ENCODE measurements around the gene MICA. TPM values are rescaled to one million over a fixed set of nuclear protein-coding genes. Genes with fewer than 3 reads are reported as not detected.

Gene MICA
- total and polyA plus RNA-seq, 9 of the 15 experiments (the other 6 are each of a cell fraction or from before 2014, with no cell fraction given) = 11.8 to 24.6 (median 16.7) TPM

- TF ChIP-seq MGA (IDR thresholded peaks at IDR 0.05) (no peak), NCOA1 (IDR thresholded peaks at IDR 0.05; ENCODE audit: low read depth) (no peak), CHD7 (IDR thresholded peaks at IDR 0.05; ENCODE audit: low read depth, low read length) (no peak), FOSL1 (tag; conservative IDR thresholded peaks at IDR 0.05) (no peak), TEAD1 (CRISPR knock-in tag; IDR thresholded peaks at IDR 0.05) (no peak)
These were observed 11.4 kb downstream of the MICA start (continued) for GRCh38 chr6:31414771-31415265.
